Endothelial cell of umbilical vein (primary cell): ENCODE measurements around the gene UST. TPM values are rescaled to one million over a fixed set of nuclear protein-coding genes. Genes with fewer than 3 reads are reported as not detected.

Source experiments
- BruUV-seq: library from RNA; stranded (reverse); fragments of 400-500 nt; replicated peaks from 2 replicates; lab custom pipeline; 2021; lab: Mats Ljungman, UMichigan
- CTCF ChIA-PET: fragments of 300-600, 350-600 bp; sonication (Branson Sonifier 250); formaldehyde crosslinking; loops from one replicate; lab custom pipeline; 2021; ENCODE audit warnings: antibody characterized with exemption, inconsistent platforms; lab: Charles Lee
- POLR2A ChIA-PET: fragments of 300-600, 350-600 bp; sonication (Branson Sonifier 250); formaldehyde crosslinking; loops from one replicate; lab custom pipeline; 2021; ENCODE audit warnings: antibody characterized with exemption, inconsistent platforms; lab: Charles Lee
- DNase-seq: peaks from one replicate; pipeline ENCODE4 v3.0.0-alpha.2; 2011; ENCODE audit warnings: low read depth, low spot score
- FAIRE-seq: peaks from 2 replicates; lab custom pipeline; 2011; peaks lifted over from hg19 to GRCh38; lab: Jason Lieb, UNC
- H2AFZ ChIP-seq: 2 replicates; pipeline ENCODE4 v1.6.0; 2012; ENCODE audit warnings: low read depth, low read length, control low read depth, inconsistent platforms
- H3K27ac ChIP-seq: 2 replicates; pipeline ENCODE4 v1.5.1; 2011; ENCODE audit warnings: low read depth, mild to moderate bottlenecking, control low read depth, low read length, moderate library complexity; ENCODE audit not compliant: insufficient read depth
- H3K27me3 ChIP-seq, 2 experiments: 2 replicates each; pipeline versions ENCODE4 v1.6.0 to v1.6.1; 2011; ENCODE audit warnings: low read length in 2 of 2, mixed read lengths in 1 of 2; ENCODE audit not compliant: control insufficient read depth in 2 of 2, insufficient read depth in 2 of 2
- H3K36me3 ChIP-seq, 2 experiments: 2 replicates in 1 of 2; 3 replicates in 1 of 2; pipeline ENCODE4 v1.5.1; 2011; ENCODE audit warnings: low read length in 2 of 2, mild to moderate bottlenecking in 1 of 2, moderate library complexity in 1 of 2; ENCODE audit not compliant: control insufficient read depth in 2 of 2, insufficient read depth in 2 of 2; ENCODE audit errors: extremely low read depth in 1 of 2
- H3K4me1 ChIP-seq: 3 replicates; pipeline ENCODE4 v1.5.1; 2011; ENCODE audit warnings: mild to moderate bottlenecking, low read length; ENCODE audit not compliant: control insufficient read depth, insufficient read depth; ENCODE audit errors: extremely low read depth
- H3K4me2 ChIP-seq: 2 replicates; pipeline ENCODE4 v1.6.1; 2011; ENCODE audit warnings: low read length, control low read depth, mixed read lengths; ENCODE audit not compliant: insufficient read depth
- H3K4me3 ChIP-seq, 3 experiments: fragments of 200-600 bp in 1 of 3; sonication (generic), shearing (Covaris generic) in 1 of 3; replicated peaks in 1 of 3; 2 replicates each; pipeline ENCODE4 v1.5.1; 2011 to 2016; ENCODE audit warnings: control low read depth in 3 of 3, low read length in 3 of 3, mild to moderate bottlenecking in 2 of 3, inconsistent platforms in 1 of 3, low read depth in 1 of 3, moderate library complexity in 1 of 3; ENCODE audit not compliant: insufficient read depth in 1 of 3
- H3K79me2 ChIP-seq: 2 replicates; pipeline ENCODE4 v1.6.0; 2012; ENCODE audit warnings: low read length, inconsistent platforms; ENCODE audit not compliant: control insufficient read depth, insufficient read depth
- H3K9ac ChIP-seq: replicated peaks from 2 replicates; pipeline ENCODE3; 2011; ENCODE audit warnings: low read length, control low read depth; ENCODE audit not compliant: insufficient read depth; ENCODE audit errors: extremely low read depth
- H3K9me1 ChIP-seq: replicated peaks from 3 replicates; pipeline ENCODE4 v1.6.0; 2011; ENCODE audit warnings: mild to moderate bottlenecking, low read length; ENCODE audit not compliant: control insufficient read depth, insufficient read depth; ENCODE audit errors: extremely low read depth
- H3K9me3 ChIP-seq: replicated peaks from 2 replicates; pipeline ENCODE4 v1.5.1; 2012; ENCODE audit warnings: low read length, inconsistent platforms; ENCODE audit not compliant: control insufficient read depth, insufficient read depth
- H4K20me1 ChIP-seq: replicated peaks from 2 replicates; pipeline ENCODE3; 2011; ENCODE audit warnings: mild to moderate bottlenecking, low read length; ENCODE audit not compliant: control insufficient read depth, insufficient read depth; ENCODE audit errors: extremely low read depth
- CTCF ChIP-seq, 2 donors: IDR thresholded peaks; 1 replicate in 1 of 2; 2 replicates in 1 of 2; pipeline ENCODE4 v1.5.1; 2011; ENCODE audit warnings: low read length in 2 of 2, mild to moderate bottlenecking in 2 of 2, moderate library complexity in 2 of 2, control low read depth in 1 of 2, inconsistent platforms in 1 of 2, low read depth in 1 of 2; ENCODE audit not compliant: insufficient read depth in 1 of 2; ENCODE audit errors: extremely low read depth in 1 of 2
- FOS ChIP-seq: IDR thresholded peaks from 2 replicates; pipeline ENCODE4 v1.6.1; 2011; ENCODE audit warnings: mild to moderate bottlenecking, low read length, moderate library complexity, borderline replicate concordance; ENCODE audit not compliant: insufficient read depth
- GATA2 ChIP-seq: IDR thresholded peaks from 2 replicates; pipeline ENCODE4 v1.7.0; 2011; ENCODE audit warnings: low read depth, mild to moderate bottlenecking, moderate library complexity, mixed read lengths, low read length; ENCODE audit not compliant: insufficient read length, insufficient read depth
- JUN ChIP-seq: IDR thresholded peaks from 2 replicates; pipeline ENCODE4 v1.6.1; 2011; ENCODE audit warnings: borderline replicate concordance, low read depth; ENCODE audit not compliant: insufficient read length, insufficient read depth
- POLR2A ChIP-seq: IDR thresholded peaks from 2 replicates; pipeline ENCODE4 v1.6.1; 2012; ENCODE audit warnings: low read depth, mild to moderate bottlenecking, control low read depth, low read length
- dilution Hi-C: fragments of 300-500 bp; cut with MboI; formaldehyde crosslinking; loops from one replicate; pipeline ENCODE4 v1.15.0; 2019; ENCODE audit warnings: low sequenced_read_pairs; ENCODE audit not compliant: extremely low pct_ligation_motif_present
- intact Hi-C: fragments of 100-400 bp; cut with micrococcal nuclease; formaldehyde crosslinking; loops from one replicate; pipeline ENCODE4 v1.10.0; 2022
- polyA plus RNA-seq, 4 experiments: library from polyadenylated mRNA; depleted of rRNA in 3 of 4; stranded (reverse) in 3 of 4; unstranded in 1 of 4; fragments of >200 nt; gene quantifications; 2 replicates each; pipeline versions ENCODE4 v1.2.1 to v1.2.3, GENCODE V29; 2011 to 2012; ENCODE audit warnings: missing spikeins in 1 of 4
- total RNA-seq: library from RNA; stranded (reverse); gene quantifications from 2 replicates; pipeline ENCODE4 v1.2.3, GENCODE V29; 2021

The UST gene
- total and polyA plus RNA-seq, 2 donors (not counting 3 experiments of a cell fraction or from before 2014, with no cell fraction given) = 0.26 to 0.84 TPM

GRCh38 chr6:149062653-149063348, 316.0 kb downstream of the UST start:
- Histone ChIP-seq H3K4me3 (no peak overlapping the region), H3K9ac (no peak overlapping the region), H3K27me3 (peaks cover 34 to 52% of the 10 kb centered on the region in 2 experiments), H3K27ac (no peak overlapping the region), H4K20me1 (no peaks in the 10 kb centered on the region), H2AFZ (no peak overlapping the region), H3K4me2 (no peak overlapping the region), H3K36me3 (no peaks in the 10 kb centered on the region), H3K9me3 (no peaks in the 10 kb centered on the region), H3K4me1 (peaks cover 10% of the 10 kb centered on the region), H3K79me2 (no peaks in the 10 kb centered on the region), H3K9me1 (no peaks in the 10 kb centered on the region)
- DNase-seq (no peak), FAIRE-seq (no peak)
- CTCF ChIA-PET = interaction anchor here (1.0 to 2.3 kb wide), 5 partner anchors 19 to 34 kb away, joined by 3 to 16 read pairs (median 4); no protein-coding TSS in a partner anchor
- TF ChIP-seq GATA2 (no peak), POLR2A (no peak), JUN (no peak), CTCF (IDR thresholded peaks at IDR 0.05; ENCODE audit: extremely low read depth in 1 of 2, insufficient read depth in 1 of 2, low read depth in 1 of 2, low read length in 2 of 2) (no peak), FOS (no peak)
- dilution Hi-C loops = no loop called here
- POLR2A ChIA-PET = no interaction called here
- BruUV-seq = no TSS peak
- intact Hi-C loops = no loop called here
